Measurements from ENCODE around the gene SLC25A3.
A peak's percentile ranks its signal among the peaks of the same experiment; 100 is the strongest.
"Not testable (repeated sequence)": the region's sequence is repeated elsewhere in the genome, so short reads cannot be mapped to it uniquely, and the experiment has no call there.

Gene SLC25A3

GRCh38 chr12:98635657-98636323, 42.3 kb downstream of the SLC25A3 start:
- Histone ChIP-seq H3K4me1 (ENCODE audit: control insufficient read depth, insufficient read depth, low read length, poor library complexity, severe bottlenecking) (no peaks in the 10 kb centered on the region), H3K4me3 (ENCODE audit: insufficient read depth, low read depth, low read length, poor library complexity, severe bottlenecking) (no peak overlapping the region), H3K9me3 (ENCODE audit: control insufficient read depth, low read length) (no peaks in the 10 kb centered on the region), H3K27me3 (replicated peaks; ENCODE audit: control insufficient read depth, insufficient read depth, low read length, poor library complexity, severe bottlenecking) (no peaks in the 10 kb centered on the region), H3K36me3 (ENCODE audit: control insufficient read depth, insufficient read depth, low read length) (no peaks in the 10 kb centered on the region), H3K27ac (ENCODE audit: insufficient read depth, low read length, poor library complexity, severe bottlenecking) (no peak overlapping the region)
- no peak for DNase-seq

GRCh38 chr12:98637068-98637467, 43.6 kb downstream of the SLC25A3 start:
- Histone ChIP-seq H3K4me3 (ENCODE audit: insufficient read depth, low read depth, low read length, poor library complexity, severe bottlenecking) (no peak overlapping the region), H3K27me3 (replicated peaks; ENCODE audit: control insufficient read depth, insufficient read depth, low read length, poor library complexity, severe bottlenecking) (no peaks in the 10 kb centered on the region), H3K36me3 (ENCODE audit: control insufficient read depth, insufficient read depth, low read length) (no peaks in the 10 kb centered on the region), H3K4me1 (ENCODE audit: control insufficient read depth, insufficient read depth, low read length, poor library complexity, severe bottlenecking) (no peaks in the 10 kb centered on the region), H3K9me3 (ENCODE audit: control insufficient read depth, low read length) (no peaks in the 10 kb centered on the region), H3K27ac (ENCODE audit: insufficient read depth, low read length, poor library complexity, severe bottlenecking) (no peak overlapping the region)
- no peak for DNase-seq

GRCh38 chr12:98638009-98638408, 44.5 kb downstream of the SLC25A3 start:
- no peaks in the 10 kb centered on the region for H3K4me1 ChIP-seq (ENCODE audit: control insufficient read depth, insufficient read depth, low read length, poor library complexity, severe bottlenecking)
- DNase-seq: no peak

GRCh38 chr12:98639491-98639890, 46.0 kb downstream of the SLC25A3 start:
- no peak overlapping the region for H3K27ac ChIP-seq (ENCODE audit: insufficient read depth, low read length, poor library complexity, severe bottlenecking)
- no peaks in the 10 kb centered on the region for H3K36me3 ChIP-seq (ENCODE audit: control insufficient read depth, insufficient read depth, low read length)
- no peak for DNase-seq
- H3K9me3 ChIP-seq (ENCODE audit: control insufficient read depth, low read length): no peaks in the 10 kb centered on the region
- peaks cover 8% of the 10 kb centered on the region for H3K4me1 ChIP-seq (ENCODE audit: control insufficient read depth, insufficient read depth, low read length, poor library complexity, severe bottlenecking)
- no peaks in the 10 kb centered on the region for H3K27me3 ChIP-seq (replicated peaks; ENCODE audit: control insufficient read depth, insufficient read depth, low read length, poor library complexity, severe bottlenecking)
- no peak overlapping the region for H3K4me3 ChIP-seq (ENCODE audit: insufficient read depth, low read depth, low read length, poor library complexity, severe bottlenecking)

More at GRCh38 chr12:98638009-98638408, 44.5 kb downstream of the SLC25A3 start:
- Histone ChIP-seq H3K4me3 (ENCODE audit: insufficient read depth, low read depth, low read length, poor library complexity, severe bottlenecking) (no peak overlapping the region), H3K9me3 (ENCODE audit: control insufficient read depth, low read length) (no peaks in the 10 kb centered on the region), H3K27ac (ENCODE audit: insufficient read depth, low read length, poor library complexity, severe bottlenecking) (no peak overlapping the region), H3K36me3 (ENCODE audit: control insufficient read depth, insufficient read depth, low read length) (no peaks in the 10 kb centered on the region), H3K27me3 (replicated peaks; ENCODE audit: control insufficient read depth, insufficient read depth, low read length, poor library complexity, severe bottlenecking) (no peaks in the 10 kb centered on the region)

GRCh38 chr12:98642801-98643200, 49.3 kb downstream of the SLC25A3 start:
- H3K9me3 ChIP-seq (ENCODE audit: control insufficient read depth, low read length); DNase-seq; H3K27me3 ChIP-seq (replicated peaks; ENCODE audit: control insufficient read depth, insufficient read depth, low read length, poor library complexity, severe bottlenecking); H3K36me3 ChIP-seq (ENCODE audit: control insufficient read depth, insufficient read depth, low read length); H3K27ac ChIP-seq (ENCODE audit: insufficient read depth, low read length, poor library complexity, severe bottlenecking); H3K4me3 ChIP-seq (ENCODE audit: insufficient read depth, low read depth, low read length, poor library complexity, severe bottlenecking): not testable (repeated sequence)
- H3K4me1 ChIP-seq (ENCODE audit: control insufficient read depth, insufficient read depth, low read length, poor library complexity, severe bottlenecking): peaks cover 15% of the 10 kb centered on the region

GRCh38 chr12:98644433-98644711, 50.9 kb downstream of the SLC25A3 start:
- Histone ChIP-seq H3K27me3 (replicated peaks; ENCODE audit: control insufficient read depth, insufficient read depth, low read length, poor library complexity, severe bottlenecking) (no peaks in the 10 kb centered on the region), H3K27ac (ENCODE audit: insufficient read depth, low read length, poor library complexity, severe bottlenecking) (peak overlapping the region; percentile 68), H3K9me3 (ENCODE audit: control insufficient read depth, low read length) (no peaks in the 10 kb centered on the region), H3K36me3 (ENCODE audit: control insufficient read depth, insufficient read depth, low read length) (peaks cover 8% of the 10 kb centered on the region), H3K4me3 (ENCODE audit: insufficient read depth, low read depth, low read length, poor library complexity, severe bottlenecking) (peak overlapping the region; percentile 92), H3K4me1 (ENCODE audit: control insufficient read depth, insufficient read depth, low read length, poor library complexity, severe bottlenecking) (peaks cover 15% of the 10 kb centered on the region)
- DNase-seq: peak in 1 of 3 donors; percentile 26

- no peaks in the 10 kb centered on the region for H3K9me3 ChIP-seq (ENCODE audit: control insufficient read depth, low read length)
- peak; percentile 88 to 94 (median 93) for DNase-seq
- no peaks in the 10 kb centered on the region for H3K27me3 ChIP-seq (replicated peaks; ENCODE audit: control insufficient read depth, insufficient read depth, low read length, poor library complexity, severe bottlenecking)
- H3K4me3 ChIP-seq (ENCODE audit: insufficient read depth, low read depth, low read length, poor library complexity, severe bottlenecking): peak within 1 kb of the TSS; percentile 92
- H3K4me1 ChIP-seq (ENCODE audit: control insufficient read depth, insufficient read depth, low read length, poor library complexity, severe bottlenecking): peaks cover 15% of the 10 kb centered on the region
- H3K36me3 ChIP-seq (ENCODE audit: control insufficient read depth, insufficient read depth, low read length): peaks cover 13% of the 10 kb centered on the region
- peak within 1 kb of the TSS; percentile 68 for H3K27ac ChIP-seq (ENCODE audit: insufficient read depth, low read length, poor library complexity, severe bottlenecking)
Observed at GRCh38 chr12:98644712-98645571, 51.5 kb downstream of the SLC25A3 start, which contains the start of the genes APAF1 and IKBIP. APAF1 (plus strand) TSS chr12:98645290; CDS start chr12:98648360, 3,070 bp downstream. IKBIP (minus strand) TSS chr12:98644788; CDS start chr12:98644701, 87 bp downstream.

- peak in 1 of 3 donors; percentile 2 for DNase-seq
- peak overlapping the region; percentile 92 for H3K4me3 ChIP-seq (ENCODE audit: insufficient read depth, low read depth, low read length, poor library complexity, severe bottlenecking)
- peak overlapping the region; percentile 68 for H3K27ac ChIP-seq (ENCODE audit: insufficient read depth, low read length, poor library complexity, severe bottlenecking)
- no peaks in the 10 kb centered on the region for H3K9me3 ChIP-seq (ENCODE audit: control insufficient read depth, low read length)
- no peaks in the 10 kb centered on the region for H3K27me3 ChIP-seq (replicated peaks; ENCODE audit: control insufficient read depth, insufficient read depth, low read length, poor library complexity, severe bottlenecking)
- H3K4me1 ChIP-seq (ENCODE audit: control insufficient read depth, insufficient read depth, low read length, poor library complexity, severe bottlenecking): peaks cover 15% of the 10 kb centered on the region
- peaks cover 13% of the 10 kb centered on the region for H3K36me3 ChIP-seq (ENCODE audit: control insufficient read depth, insufficient read depth, low read length)
Observed at GRCh38 chr12:98645572-98646067, 52.1 kb downstream of the SLC25A3 start.

GRCh38 chr12:98646294-98647090, 53.0 kb downstream of the SLC25A3 start:
- Histone ChIP-seq H3K27me3 (replicated peaks; ENCODE audit: control insufficient read depth, insufficient read depth, low read length, poor library complexity, severe bottlenecking) (no peaks in the 10 kb centered on the region), H3K4me3 (ENCODE audit: insufficient read depth, low read depth, low read length, poor library complexity, severe bottlenecking) (peak overlapping the region; percentile 92), H3K4me1 (ENCODE audit: control insufficient read depth, insufficient read depth, low read length, poor library complexity, severe bottlenecking) (peaks cover 15% of the 10 kb centered on the region), H3K36me3 (ENCODE audit: control insufficient read depth, insufficient read depth, low read length) (peaks cover 18% of the 10 kb centered on the region), H3K9me3 (ENCODE audit: control insufficient read depth, low read length) (no peaks in the 10 kb centered on the region), H3K27ac (ENCODE audit: insufficient read depth, low read length, poor library complexity, severe bottlenecking) (no peak overlapping the region)
- DNase-seq: no peak

Data from effector memory CD4-positive, alpha-beta T cell (primary cell).